Measurements from ENCODE around the gene PARP4.
"Not testable (repeated sequence)": the region's sequence is repeated elsewhere in the genome, so short reads cannot be mapped to it uniquely, and the experiment has no call there.

Gene PARP4

GRCh38 chr13:24450530-24450929 is 62.0 kb downstream of the PARP4 start:
- no peak for DNase-seq (ENCODE audit: low read depth in 2 of 2)

GRCh38 chr13:24444851-24445250 is 67.7 kb downstream of the PARP4 start:
- not testable (repeated sequence) for DNase-seq (ENCODE audit: low read depth in 2 of 2)

- no peak for DNase-seq (ENCODE audit: low read depth in 2 of 2)
Observed at GRCh38 chr13:24443366-24443765, 69.2 kb downstream of the PARP4 start.

- not testable (repeated sequence) for DNase-seq (ENCODE audit: low read depth in 2 of 2)
Observed at GRCh38 chr13:24426045-24426444, 86.5 kb downstream of the PARP4 start.

- not testable (repeated sequence) for DNase-seq (ENCODE audit: low read depth in 2 of 2)
Observed at GRCh38 chr13:24419668-24420067, 92.9 kb downstream of the PARP4 start.

- no peak for DNase-seq (ENCODE audit: low read depth in 2 of 2)
Observed at GRCh38 chr13:24407844-24408243, 104.7 kb downstream of the PARP4 start.

- DNase-seq (ENCODE audit: low read depth in 2 of 2), result no peak
Observed at GRCh38 chr13:24406524-24406923, 106.1 kb downstream of the PARP4 start.

- no peak for DNase-seq (ENCODE audit: low read depth in 2 of 2)
Observed at GRCh38 chr13:24396821-24397220, 115.8 kb downstream of the PARP4 start.

- no peak for DNase-seq (ENCODE audit: low read depth in 2 of 2)
Observed at GRCh38 chr13:24392972-24393371, 119.6 kb downstream of the PARP4 start.

GRCh38 chr13:24391771-24392683 is 120.6 kb downstream of the PARP4 start:
- not testable (repeated sequence) for DNase-seq (ENCODE audit: low read depth in 2 of 2)

- not testable (repeated sequence) for DNase-seq (ENCODE audit: low read depth in 2 of 2)
Observed at GRCh38 chr13:24390795-24391194, 121.8 kb downstream of the PARP4 start.

- DNase-seq (ENCODE audit: low read depth in 2 of 2), result no peak
Observed at GRCh38 chr13:24389506-24389905, 123.1 kb downstream of the PARP4 start.

- not testable (repeated sequence) for DNase-seq (ENCODE audit: low read depth in 2 of 2)
Observed at GRCh38 chr13:24388743-24389142, 123.8 kb downstream of the PARP4 start.

- no peak for DNase-seq (ENCODE audit: low read depth in 2 of 2)
Observed at GRCh38 chr13:24386816-24387708, 125.5 kb downstream of the PARP4 start.

GRCh38 chr13:24385902-24386301 is 126.7 kb downstream of the PARP4 start:
- no peak for DNase-seq (ENCODE audit: low read depth in 2 of 2)

GRCh38 chr13:24384946-24385345 is 127.6 kb downstream of the PARP4 start:
- DNase-seq (ENCODE audit: low read depth in 2 of 2), result not testable (repeated sequence)

GRCh38 chr13:24384091-24384490 is 128.5 kb downstream of the PARP4 start:
- not testable (repeated sequence) for DNase-seq (ENCODE audit: low read depth in 2 of 2)

- DNase-seq (ENCODE audit: low read depth in 2 of 2), result no peak
Observed at GRCh38 chr13:24381541-24382265, 130.9 kb downstream of the PARP4 start.

- not testable (repeated sequence) for DNase-seq (ENCODE audit: low read depth in 2 of 2)
Observed at GRCh38 chr13:24380881-24381280, 131.7 kb downstream of the PARP4 start.

GRCh38 chr13:24380227-24380626 is 132.4 kb downstream of the PARP4 start:
- DNase-seq (ENCODE audit: low read depth in 2 of 2), result not testable (repeated sequence)

- DNase-seq (ENCODE audit: low read depth in 2 of 2), result not testable (repeated sequence)
Observed at GRCh38 chr13:24371273-24371672, 141.3 kb downstream of the PARP4 start.
